Tibial nerve (tissue), 3 donors: ENCODE results near the gene EMX1.

Experiments used
- CTCF ChIP-seq, 5 experiments: fragments of 200-600 bp in 3 of 5; fragments of 450-650 bp in 2 of 5; sonication (generic) in 3 of 5; IDR thresholded peaks; one replicate each; pipeline ENCODE4 v1.5.1; 2016 to 2019; ENCODE audit warnings: antibody characterized with exemption in 5 of 5, mild to moderate bottlenecking in 3 of 5, moderate library complexity in 2 of 5
- POLR2A ChIP-seq, 2 donors: fragments of 450-650 bp; IDR thresholded peaks; one replicate each; pipeline ENCODE4 v1.6.1; 2017; ENCODE audit warnings: antibody characterized with exemption in 2 of 2, mild to moderate bottlenecking in 2 of 2, moderate library complexity in 2 of 2

GRCh38 chr2:72883356-72883962 lies 33.9 kb upstream of the EMX1 start:
- TF ChIP-seq POLR2A (IDR thresholded peaks at IDR 0.05) (no peak), CTCF (IDR thresholded peaks at IDR 0.05) (no peak)
